DMS 273 treated with DMSO at 0.1 percent for 48 hours (cell line): ENCODE measurements around the gene EHBP1.
"Not testable (repeated sequence)": the region's sequence is repeated elsewhere in the genome, so short reads cannot be mapped to it uniquely, and the experiment has no call there.

Experiments
- DNase-seq: peaks from one replicate; lab custom pipeline; 2025; lab: John Stamatoyannopoulos, UW

Gene EHBP1

GRCh38 chr2:63074399-63074798, 368.9 kb downstream of the EHBP1 start:
- not testable (repeated sequence) for DNase-seq

GRCh38 chr2:63078852-63079606, 373.5 kb downstream of the EHBP1 start:
- DNase-seq: no peak

GRCh38 chr2:63081404-63081803, 375.9 kb downstream of the EHBP1 start:
- DNase-seq: no peak

- no peak for DNase-seq
Measured at GRCh38 chr2:63086687-63087086, 381.2 kb downstream of the EHBP1 start.

GRCh38 chr2:63092401-63092800, 386.9 kb downstream of the EHBP1 start:
- DNase-seq: no peak

GRCh38 chr2:63092857-63093256, 387.3 kb downstream of the EHBP1 start:
- no peak for DNase-seq

- no peak for DNase-seq
Measured at GRCh38 chr2:63093502-63093901, 388.0 kb downstream of the EHBP1 start.
